NCI-H187 (cell line): ENCODE measurements around the gene STEAP1B.
"Not testable (repeated sequence)": the region's sequence is repeated elsewhere in the genome, so short reads cannot be mapped to it uniquely, and the experiment has no call there.

Experiments
- DNase-seq, 2 experiments: peaks; one replicate each; lab custom pipeline; 2025; lab: John Stamatoyannopoulos, UW

Gene STEAP1B

GRCh38 chr7:22499888-22500689 lies at the start of gene STEAP1B:
Gene STEAP1B, minus strand, starts transcription at chr7:22500188. Its CDS starts 5,333 bp downstream, at chr7:22494855.
- peak; percentile 58 to 70 for DNase-seq

GRCh38 chr7:22549051-22549450 lies 49.1 kb upstream of the STEAP1B start:
- DNase-seq = no peak

- no peak for DNase-seq
Observed at GRCh38 chr7:22548313-22548712, 48.3 kb upstream of the STEAP1B start.

- DNase-seq = no peak
Observed at GRCh38 chr7:22546769-22547168, 46.8 kb upstream of the STEAP1B start.

GRCh38 chr7:22545529-22545928 lies 45.5 kb upstream of the STEAP1B start:
- no peak for DNase-seq

- DNase-seq = no peak
Observed at GRCh38 chr7:22544245-22544644, 44.3 kb upstream of the STEAP1B start.

- no peak for DNase-seq
Observed at GRCh38 chr7:22543169-22543568, 43.2 kb upstream of the STEAP1B start.

GRCh38 chr7:22542669-22543068 lies 42.7 kb upstream of the STEAP1B start:
- no peak for DNase-seq

- DNase-seq = no peak
Observed at GRCh38 chr7:22542254-22542653, 42.3 kb upstream of the STEAP1B start.

GRCh38 chr7:22541789-22542188 lies 41.8 kb upstream of the STEAP1B start:
- no peak for DNase-seq

- DNase-seq = not testable (repeated sequence)
Observed at GRCh38 chr7:22528537-22528936, 28.5 kb upstream of the STEAP1B start.

GRCh38 chr7:22524353-22524947 lies 24.5 kb upstream of the STEAP1B start:
- not testable (repeated sequence) for DNase-seq

GRCh38 chr7:22523478-22524352 lies 23.7 kb upstream of the STEAP1B start:
- DNase-seq = not testable (repeated sequence)

GRCh38 chr7:22519560-22519959 lies 19.6 kb upstream of the STEAP1B start:
- not testable (repeated sequence) for DNase-seq

GRCh38 chr7:22516950-22517349 lies 17.0 kb upstream of the STEAP1B start:
- not testable (repeated sequence) for DNase-seq

- not testable (repeated sequence) for DNase-seq
Observed at GRCh38 chr7:22514963-22515362, 15.0 kb upstream of the STEAP1B start.

GRCh38 chr7:22507320-22507719 lies 7.3 kb upstream of the STEAP1B start:
- not testable (repeated sequence) for DNase-seq

- DNase-seq = not testable (repeated sequence)
Observed at GRCh38 chr7:22506316-22507020, 6.5 kb upstream of the STEAP1B start.

- DNase-seq = not testable (repeated sequence)
Observed at GRCh38 chr7:22504519-22504918, 4.5 kb upstream of the STEAP1B start.

GRCh38 chr7:22502104-22502503 lies 2.1 kb upstream of the STEAP1B start:
- DNase-seq = not testable (repeated sequence)

GRCh38 chr7:22501336-22501735 lies 1.3 kb upstream of the STEAP1B start:
- DNase-seq = not testable (repeated sequence)

- DNase-seq = no peak
Observed at GRCh38 chr7:22499044-22499443, 944 bp downstream of the STEAP1B start.
